Measurements from ENCODE around the gene PTPRN2.

Gene PTPRN2

DNA sequence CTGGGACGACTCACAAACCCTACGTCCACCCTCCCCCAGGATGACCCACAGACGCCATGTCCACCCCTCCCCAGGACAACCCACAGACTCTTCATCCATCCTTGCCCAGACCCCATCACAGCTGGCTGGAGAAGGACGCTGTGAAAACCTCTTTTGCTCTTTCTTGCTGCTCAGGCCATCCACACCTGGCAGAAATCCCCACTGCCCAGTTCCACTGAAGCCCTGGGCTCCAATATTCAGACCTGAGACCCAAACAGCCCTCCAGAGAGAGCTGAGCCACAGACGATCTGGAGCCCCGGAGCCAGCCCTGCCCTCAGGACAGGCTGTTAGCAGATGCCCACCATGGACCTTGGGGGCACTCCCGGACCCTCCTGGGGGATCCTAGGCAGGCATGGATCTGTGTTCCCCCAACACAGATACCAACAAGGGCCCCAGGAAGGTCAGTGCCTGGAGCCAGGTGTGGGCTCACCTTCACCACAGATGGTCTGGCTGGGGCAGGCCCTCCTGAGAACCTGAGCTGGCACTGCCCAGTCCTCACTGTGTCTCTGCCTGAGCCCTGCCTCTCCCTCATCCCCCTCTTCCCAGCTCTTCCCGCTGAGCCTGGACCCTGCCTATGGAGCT, 226.2 kb downstream of the PTPRN2 start:
- TF ChIP-seq, protein P1, sequence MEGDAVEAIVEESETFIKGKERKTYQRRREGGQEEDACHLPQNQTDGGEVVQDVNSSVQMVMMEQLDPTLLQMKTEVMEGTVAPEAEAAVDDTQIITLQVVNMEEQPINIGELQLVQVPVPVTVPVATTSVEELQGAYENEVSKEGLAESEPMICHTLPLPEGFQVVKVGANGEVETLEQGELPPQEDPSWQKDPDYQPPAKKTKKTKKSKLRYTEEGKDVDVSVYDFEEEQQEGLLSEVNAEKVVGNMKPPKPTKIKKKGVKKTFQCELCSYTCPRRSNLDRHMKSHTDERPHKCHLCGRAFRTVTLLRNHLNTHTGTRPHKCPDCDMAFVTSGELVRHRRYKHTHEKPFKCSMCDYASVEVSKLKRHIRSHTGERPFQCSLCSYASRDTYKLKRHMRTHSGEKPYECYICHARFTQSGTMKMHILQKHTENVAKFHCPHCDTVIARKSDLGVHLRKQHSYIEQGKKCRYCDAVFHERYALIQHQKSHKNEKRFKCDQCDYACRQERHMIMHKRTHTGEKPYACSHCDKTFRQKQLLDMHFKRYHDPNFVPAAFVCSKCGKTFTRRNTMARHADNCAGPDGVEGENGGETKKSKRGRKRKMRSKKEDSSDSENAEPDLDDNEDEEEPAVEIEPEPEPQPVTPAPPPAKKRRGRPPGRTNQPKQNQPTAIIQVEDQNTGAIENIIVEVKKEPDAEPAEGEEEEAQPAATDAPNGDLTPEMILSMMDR (conservative IDR thresholded peaks at IDR 0.05; ENCODE audit: low read length) = no peak
- no peak for DNase-seq (ENCODE audit: low read depth)
- no peak overlapping the region for H3K4me3 ChIP-seq (ENCODE audit: low read length)

DNA sequence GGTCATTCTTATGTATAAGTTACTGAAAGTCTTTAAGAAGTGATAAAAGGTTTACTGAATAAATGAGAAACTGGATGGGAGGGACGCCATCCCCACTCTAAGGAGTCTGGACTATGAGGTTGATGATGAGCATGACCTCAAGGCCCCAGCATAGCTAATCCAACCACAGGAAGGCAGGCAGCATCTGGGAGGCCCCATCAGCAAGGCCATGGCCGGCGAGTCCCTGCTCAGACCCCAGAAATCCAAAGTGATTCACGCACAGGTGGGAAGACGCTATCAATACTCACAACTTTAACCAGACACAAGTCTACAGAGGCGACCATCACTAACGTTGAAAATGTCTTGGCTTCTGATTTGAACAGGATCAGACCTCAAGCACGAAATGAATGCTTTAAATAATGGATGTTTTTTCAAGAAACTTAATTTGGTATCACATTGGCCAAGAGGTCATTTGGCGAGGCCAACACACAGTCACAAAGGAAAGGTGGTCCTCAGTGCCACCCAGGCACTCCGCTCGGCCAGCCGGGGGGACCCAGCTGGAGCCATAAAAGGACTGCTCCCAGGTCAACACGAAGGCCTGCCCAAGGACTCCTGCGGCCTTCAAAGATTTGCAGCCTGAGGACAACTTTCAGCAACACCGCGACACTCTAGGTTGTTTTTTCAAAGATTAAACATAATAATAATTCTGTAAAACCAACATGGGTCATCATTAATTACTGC, 228.5 kb downstream of the PTPRN2 start:
- H3K4me3 ChIP-seq (ENCODE audit: low read length) = no peak overlapping the region
- TF ChIP-seq, protein P1 (conservative IDR thresholded peaks at IDR 0.05; ENCODE audit: low read length) = no peak
- no peak for DNase-seq (ENCODE audit: low read depth)

DNA sequence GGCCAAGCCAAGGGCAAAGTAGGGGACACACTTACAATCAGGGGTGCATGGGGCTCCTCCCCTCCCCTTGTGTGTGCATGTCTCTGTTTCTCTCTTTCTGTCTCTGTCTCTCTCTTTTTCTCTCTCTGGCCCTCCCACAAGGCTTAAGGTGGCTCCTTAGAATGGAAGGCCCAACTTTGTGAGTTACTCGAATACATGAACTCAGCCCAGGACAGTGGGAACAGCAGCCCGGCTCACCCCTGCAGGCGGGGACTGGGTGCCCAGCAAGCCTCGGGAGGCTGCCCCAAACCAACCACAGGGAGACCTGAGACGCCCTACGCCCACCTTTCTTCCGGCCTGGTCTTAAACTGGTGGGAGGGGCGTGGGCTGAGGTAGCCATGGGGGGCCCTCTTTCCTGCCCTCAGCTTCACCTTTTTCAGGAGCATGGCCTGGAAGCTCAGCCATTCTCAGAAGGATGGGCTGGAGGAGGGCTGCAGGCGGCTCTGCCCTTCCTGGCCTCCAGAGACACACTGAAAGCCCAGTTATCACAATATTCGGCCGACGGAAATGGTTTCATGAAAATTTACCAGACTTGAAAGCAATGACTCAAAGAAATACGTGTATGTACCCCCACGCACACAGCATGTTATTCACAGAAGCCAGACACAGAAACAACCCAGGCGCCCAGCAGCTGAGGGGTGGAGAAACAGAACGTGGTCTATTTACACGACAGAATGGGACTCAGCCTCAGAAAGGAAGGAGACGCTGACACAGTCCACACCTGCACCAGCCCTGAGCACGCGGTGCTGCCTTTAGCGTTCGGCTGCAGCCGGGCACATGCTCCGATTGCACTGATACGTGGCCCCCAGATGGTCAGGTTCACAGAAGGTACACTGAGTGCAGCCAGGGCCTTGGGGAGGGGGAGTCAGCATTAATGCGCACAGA, 229.5 kb downstream of the PTPRN2 start:
- TF ChIP-seq, protein P1 (conservative IDR thresholded peaks at IDR 0.05; ENCODE audit: low read length) = no peak
- H3K4me3 ChIP-seq (ENCODE audit: low read length) = no peak overlapping the region
- no peak for DNase-seq (ENCODE audit: low read depth)

DNA sequence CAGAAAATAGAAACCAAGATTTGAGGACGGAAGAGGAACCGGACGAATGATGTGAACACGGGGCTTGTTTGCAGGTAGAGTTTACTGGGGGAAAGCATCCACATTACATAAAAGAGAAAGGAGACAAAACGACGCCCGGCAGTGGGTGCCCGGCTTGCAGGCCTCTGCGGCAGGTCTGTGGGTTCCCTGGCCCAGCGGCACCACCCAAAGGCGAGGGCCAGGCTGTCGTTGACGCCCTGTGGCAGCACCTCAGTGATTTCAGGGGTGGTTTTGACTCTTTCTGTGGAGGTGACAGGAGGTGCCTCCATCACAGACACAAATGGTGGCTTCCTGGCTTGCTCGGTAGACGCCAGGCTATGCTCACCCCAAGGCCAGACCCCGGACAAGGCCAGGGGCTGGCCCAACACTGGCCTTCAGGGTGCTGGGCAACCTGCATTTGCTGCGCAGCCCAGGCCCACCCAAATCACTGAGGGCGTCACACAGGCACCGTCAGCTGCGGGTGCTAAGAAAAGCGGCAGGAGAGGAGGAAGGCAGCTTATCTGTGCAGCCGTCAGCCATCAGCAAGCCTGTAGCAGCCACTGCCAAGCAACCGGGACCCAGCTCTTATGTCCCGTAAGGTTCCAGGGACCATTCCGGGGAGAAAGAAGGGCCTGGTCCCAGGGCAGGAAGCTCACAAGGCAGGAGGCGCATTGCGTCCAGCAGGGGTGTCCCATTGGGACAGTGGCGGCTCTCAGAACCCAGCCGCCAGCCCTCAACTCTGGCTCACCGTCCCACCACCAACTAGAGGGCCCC, 230.3 kb downstream of the PTPRN2 start:
- TF ChIP-seq, protein P1 (conservative IDR thresholded peaks at IDR 0.05; ENCODE audit: low read length) = no peak
- no peak overlapping the region for H3K4me3 ChIP-seq (ENCODE audit: low read length)
- no peak for DNase-seq (ENCODE audit: low read depth)

DNA sequence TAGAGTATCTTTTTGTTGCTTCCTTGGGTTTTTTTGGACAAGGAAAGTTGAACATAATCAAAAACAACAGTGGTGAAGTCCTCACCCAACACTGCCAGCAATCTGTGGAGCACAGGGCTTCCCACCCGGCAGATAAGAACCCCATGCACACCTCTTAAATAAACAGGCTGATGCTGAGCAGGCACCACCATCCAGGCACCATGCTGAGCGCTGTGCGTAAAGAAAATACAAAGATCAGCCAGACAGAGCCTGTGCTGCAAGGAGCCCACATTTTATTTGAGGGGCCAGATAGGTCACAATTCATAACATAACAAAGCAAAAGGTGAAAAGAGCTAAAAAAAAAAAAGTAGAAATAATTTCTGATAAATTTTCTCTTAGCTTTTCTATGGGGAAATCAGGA, 231.2 kb downstream of the PTPRN2 start:
- TF ChIP-seq, protein P1 (conservative IDR thresholded peaks at IDR 0.05; ENCODE audit: low read length) = no peak
- DNase-seq (ENCODE audit: low read depth) = no peak
- no peak overlapping the region for H3K4me3 ChIP-seq (ENCODE audit: low read length)

DNA sequence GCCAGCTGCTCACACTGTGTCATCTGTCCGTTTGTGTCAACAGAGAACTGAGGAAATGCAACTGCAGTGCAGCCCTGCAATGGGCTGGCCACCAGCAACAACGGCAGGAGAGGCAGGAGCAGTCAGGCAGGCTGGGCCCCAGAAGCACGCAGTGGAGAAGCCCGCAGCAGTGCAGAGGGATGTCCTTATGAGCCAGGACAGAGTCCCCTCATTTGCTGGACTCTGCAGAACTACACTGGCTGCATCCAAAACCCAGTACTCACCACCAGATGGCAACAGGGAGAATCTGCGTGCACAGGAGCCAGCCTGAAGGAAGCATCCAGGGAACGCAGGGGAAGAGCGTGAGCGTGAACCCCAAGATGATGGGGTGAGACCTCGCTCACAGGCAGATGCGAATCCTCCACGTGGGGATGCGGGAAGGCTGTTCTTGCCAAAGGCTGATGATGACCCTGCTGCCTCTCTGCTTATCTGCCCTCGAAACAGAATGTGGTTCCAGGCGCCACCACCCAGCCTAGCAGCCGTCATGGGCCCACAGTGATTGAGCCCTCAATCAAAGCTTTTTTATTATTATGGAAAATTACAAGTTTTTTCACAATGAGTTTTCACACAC, 232.1 kb downstream of the PTPRN2 start:
- H3K4me3 ChIP-seq (ENCODE audit: low read length) = no peak overlapping the region
- no peak for DNase-seq (ENCODE audit: low read depth)
- TF ChIP-seq, protein P1 (conservative IDR thresholded peaks at IDR 0.05; ENCODE audit: low read length) = no peak

All from AG10803 (cell line).